WTC11 (cell line): ENCODE results near the gene MICA. TPM values are rescaled to one million over a fixed set of nuclear protein-coding genes. Genes with fewer than 3 reads are reported as not detected.
"Not testable (repeated sequence)": the region's sequence is repeated elsewhere in the genome, so short reads cannot be mapped to it uniquely, and the experiment has no call there.

Experiments
- ATAC-seq: fragments of 200-7000 bp; cut with Tn5 transposase; 2 replicates; pipeline ENCODE4 v1.10.0; 2021; ENCODE audit warnings: mild to moderate bottlenecking, moderate library complexity
- CTCF ChIA-PET: fragments of 300-600 bp; sonication (Branson Sonifier 250); formaldehyde crosslinking; loops from one replicate; lab custom pipeline; 2021; ENCODE audit warnings: antibody characterized with exemption; lab: Charles Lee
- POLR2A ChIA-PET: fragments of 350-600 bp; sonication (Branson Sonifier 250); formaldehyde crosslinking; loops from one replicate; lab custom pipeline; 2021; ENCODE audit warnings: antibody characterized with exemption; lab: Charles Lee
- DNase-seq: peaks from one replicate; pipeline ENCODE4 v3.0.0; 2021; ENCODE audit warnings: low spot score
- H3K27ac Mint-ChIP-seq: 2 replicates; pipeline ENCODE4 v1.8.0; 2021; ENCODE audit warnings: mixed read lengths
- H3K27me3 Mint-ChIP-seq: 2 replicates; pipeline ENCODE4 v1.8.0; 2021; ENCODE audit warnings: low read depth, mild to moderate bottlenecking, moderate library complexity, mixed read lengths
- H3K36me3 Mint-ChIP-seq: 2 replicates; pipeline ENCODE4 v1.8.0; 2021; ENCODE audit warnings: mixed read lengths
- H3K4me1 Mint-ChIP-seq: 2 replicates; pipeline ENCODE4 v1.8.0; 2022; ENCODE audit warnings: mixed read lengths
- H3K4me3 Mint-ChIP-seq: 2 replicates; pipeline ENCODE4 v1.8.0; 2021; ENCODE audit warnings: mild to moderate bottlenecking, moderate library complexity, mixed read lengths
- H3K9me3 Mint-ChIP-seq: 2 replicates; pipeline ENCODE4 v1.8.0; 2021; ENCODE audit warnings: mixed read lengths
- ESRRA ChIP-seq: sonication (generic); formaldehyde crosslinking; IDR thresholded peaks from 2 replicates; pipeline ENCODE4 v1.8.1; 2022; ENCODE audit warnings: mild to moderate bottlenecking, missing genetic modification reagents, borderline replicate concordance
- HMGA2 ChIP-seq: fragments of 250-450 bp; sonication (Bioruptor Pico); IDR thresholded peaks from 2 replicates; pipeline ENCODE4 v1.4.0; 2021; ENCODE audit warnings: mild to moderate bottlenecking, moderate library complexity
- NR2C2 ChIP-seq: sonication (generic); formaldehyde crosslinking; IDR thresholded peaks from 2 replicates; pipeline ENCODE4 v1.8.0; 2022; ENCODE audit warnings: mild to moderate bottlenecking, missing genetic modification reagents
- NR3C1 ChIP-seq: sonication (generic); formaldehyde crosslinking; conservative IDR thresholded peaks from 2 replicates; pipeline ENCODE4 v1.8.1; 2023; ENCODE audit warnings: low read depth, mild to moderate bottlenecking, missing genetic modification reagents
- PRRX2 ChIP-seq: fragments of 250-450 bp; sonication (Bioruptor Pico); IDR thresholded peaks from 2 replicates; pipeline ENCODE4 v1.8.0; 2021; ENCODE audit warnings: mild to moderate bottlenecking
- SMAD3 ChIP-seq: sonication (generic); formaldehyde crosslinking; IDR thresholded peaks from 2 replicates; pipeline ENCODE4 v1.8.0; 2022; ENCODE audit warnings: missing genetic modification reagents, mild to moderate bottlenecking, borderline replicate concordance
- TCF7 ChIP-seq: sonication (generic); formaldehyde crosslinking; IDR thresholded peaks from 2 replicates; pipeline ENCODE4 v1.8.0; 2022; ENCODE audit warnings: mild to moderate bottlenecking, low read depth, missing genetic modification reagents, moderate library complexity
- TEAD1 ChIP-seq: sonication (generic); formaldehyde crosslinking; IDR thresholded peaks from 2 replicates; pipeline ENCODE4 v1.8.0; 2022; ENCODE audit warnings: mild to moderate bottlenecking, missing genetic modification reagents
- ZNF232 ChIP-seq: sonication (generic); formaldehyde crosslinking; IDR thresholded peaks from 2 replicates; pipeline ENCODE4 v1.8.0; 2022; ENCODE audit warnings: mild to moderate bottlenecking, missing genetic modification reagents
- ZNF317 ChIP-seq: sonication (generic); formaldehyde crosslinking; IDR thresholded peaks from 2 replicates; pipeline ENCODE4 v1.8.1; 2023; ENCODE audit warnings: low read depth, mild to moderate bottlenecking, moderate library complexity, missing genetic modification reagents, borderline replicate concordance
- total RNA-seq: library from RNA; stranded (reverse); gene quantifications from 3 replicates; pipeline ENCODE4 v1.2.3, GENCODE V29; 2021
- TF ChIP-seq, protein P1 (sequence below): fragments of 250-450 bp; sonication (Bioruptor Pico); IDR thresholded peaks from 2 replicates; pipeline ENCODE4 v1.8.0; 2021; ENCODE audit warnings: mild to moderate bottlenecking
- TF ChIP-seq, protein P2 (sequence below): sonication (generic); formaldehyde crosslinking; IDR thresholded peaks from 2 replicates; pipeline ENCODE4 v1.8.0; 2022; ENCODE audit warnings: mild to moderate bottlenecking, missing genetic modification reagents
- TF ChIP-seq, protein P3 (sequence below): sonication (generic); formaldehyde crosslinking; IDR thresholded peaks from 2 replicates; pipeline ENCODE4 v1.8.0; 2022; ENCODE audit warnings: mild to moderate bottlenecking, missing genetic modification reagents
- TF ChIP-seq, protein P4 (sequence below): sonication (generic); formaldehyde crosslinking; IDR thresholded peaks from 2 replicates; pipeline ENCODE4 v1.8.0; 2022; ENCODE audit warnings: missing genetic modification reagents
- TF ChIP-seq, protein P5 (sequence below): fragments of 250-450 bp; sonication (Bioruptor Pico); IDR thresholded peaks from 2 replicates; pipeline ENCODE4 v1.9.0; 2021; ENCODE audit warnings: mild to moderate bottlenecking, borderline replicate concordance
- TF ChIP-seq, protein P6 (sequence below): fragments of 250-450 bp; sonication (Bioruptor Pico); IDR thresholded peaks from 2 replicates; pipeline ENCODE4 v2.1.2; 2022; ENCODE audit warnings: mild to moderate bottlenecking, moderate library complexity
- TF ChIP-seq, protein P7 (sequence below): sonication (generic); formaldehyde crosslinking; IDR thresholded peaks from 2 replicates; pipeline ENCODE4 v1.8.1; 2022; ENCODE audit warnings: low read depth, missing genetic modification reagents, borderline replicate concordance

MICA gene
- total RNA-seq, 1 experiment from 2014 or later, result 12.9 TPM

DNA sequence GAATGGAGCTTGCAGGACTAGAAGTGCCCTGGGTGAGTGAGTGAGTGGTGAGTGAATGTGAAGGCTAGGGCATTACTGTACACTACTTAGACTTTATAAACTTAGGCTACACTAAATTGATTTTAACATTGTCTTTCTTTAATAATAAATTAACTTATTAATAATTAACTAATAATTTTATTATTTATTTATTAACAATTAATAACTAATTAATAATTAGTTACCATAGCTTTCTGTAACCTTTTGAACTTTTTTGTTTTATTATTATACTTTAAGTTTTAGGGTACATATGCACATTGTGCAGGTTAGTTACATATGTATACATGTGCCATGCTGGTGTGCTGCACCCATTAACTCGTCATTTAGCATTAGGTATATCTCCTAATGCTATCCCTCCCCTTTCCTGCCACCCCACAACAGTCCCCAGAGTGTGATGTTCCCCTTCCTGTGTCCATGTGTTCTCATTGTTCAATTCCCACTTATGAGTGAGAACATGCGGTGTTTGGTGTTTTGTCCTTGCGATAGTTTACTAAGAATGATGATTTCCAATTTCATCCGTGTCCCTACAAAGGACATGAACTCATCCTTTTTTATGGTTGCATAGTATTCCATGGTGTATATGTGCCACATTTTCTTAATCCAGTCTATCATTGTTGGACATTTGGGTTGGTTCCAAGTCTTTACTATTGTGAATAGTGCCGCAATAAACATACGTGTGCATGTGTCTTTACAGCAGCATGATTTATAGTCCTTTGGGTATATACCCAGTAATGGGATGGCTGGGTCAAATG is 43.8 kb downstream of the MICA start:
- H3K4me1 Mint-ChIP-seq, result peaks cover 13% of the 10 kb centered on the region
- H3K27me3 Mint-ChIP-seq, DNase-seq, ATAC-seq, H3K9me3 Mint-ChIP-seq, POLR2A ChIA-PET, H3K4me3 Mint-ChIP-seq, H3K27ac Mint-ChIP-seq, H3K36me3 Mint-ChIP-seq: not testable (repeated sequence)
- TF ChIP-seq HMGA2 (CRISPR knock-in tag), result peak; percentile 87
- CTCF ChIA-PET, result interaction anchor here (2.1 kb wide), 1 partner anchor 15 kb away, joined by 5 read pairs; no protein-coding TSS in a partner anchor

DNA sequence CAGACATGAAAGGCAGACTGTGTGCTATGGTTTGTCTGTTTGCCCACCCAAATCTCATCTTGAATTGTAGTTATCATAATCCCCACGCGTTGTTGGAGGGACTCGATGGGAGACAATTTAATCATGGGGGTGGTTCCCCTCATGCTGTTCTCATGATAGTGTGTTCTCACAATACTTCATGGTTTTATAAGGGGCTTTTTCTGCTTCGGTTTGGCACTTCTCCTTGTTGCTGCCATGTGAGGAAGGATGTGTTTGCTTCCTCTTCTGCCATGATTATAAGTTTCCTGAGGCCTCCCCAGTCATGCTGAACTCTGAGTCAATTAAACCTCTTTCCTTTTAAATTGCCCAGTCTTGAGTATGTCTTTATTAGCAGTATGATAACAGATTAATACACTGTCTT is 47.4 kb downstream of the MICA start:
- CTCF ChIA-PET, result no interaction called here
- no peak for ATAC-seq
- H3K27ac Mint-ChIP-seq, result no peak overlapping the region
- no peak for DNase-seq
- POLR2A ChIA-PET, result no interaction called here
- TF ChIP-seq, protein P1, sequence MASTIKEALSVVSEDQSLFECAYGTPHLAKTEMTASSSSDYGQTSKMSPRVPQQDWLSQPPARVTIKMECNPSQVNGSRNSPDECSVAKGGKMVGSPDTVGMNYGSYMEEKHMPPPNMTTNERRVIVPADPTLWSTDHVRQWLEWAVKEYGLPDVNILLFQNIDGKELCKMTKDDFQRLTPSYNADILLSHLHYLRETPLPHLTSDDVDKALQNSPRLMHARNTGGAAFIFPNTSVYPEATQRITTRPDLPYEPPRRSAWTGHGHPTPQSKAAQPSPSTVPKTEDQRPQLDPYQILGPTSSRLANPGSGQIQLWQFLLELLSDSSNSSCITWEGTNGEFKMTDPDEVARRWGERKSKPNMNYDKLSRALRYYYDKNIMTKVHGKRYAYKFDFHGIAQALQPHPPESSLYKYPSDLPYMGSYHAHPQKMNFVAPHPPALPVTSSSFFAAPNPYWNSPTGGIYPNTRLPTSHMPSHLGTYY (CRISPR knock-in tag), result no peak
- no peak for TF ChIP-seq NR3C1 (CRISPR knock-in tag)
- TF ChIP-seq, protein P2, sequence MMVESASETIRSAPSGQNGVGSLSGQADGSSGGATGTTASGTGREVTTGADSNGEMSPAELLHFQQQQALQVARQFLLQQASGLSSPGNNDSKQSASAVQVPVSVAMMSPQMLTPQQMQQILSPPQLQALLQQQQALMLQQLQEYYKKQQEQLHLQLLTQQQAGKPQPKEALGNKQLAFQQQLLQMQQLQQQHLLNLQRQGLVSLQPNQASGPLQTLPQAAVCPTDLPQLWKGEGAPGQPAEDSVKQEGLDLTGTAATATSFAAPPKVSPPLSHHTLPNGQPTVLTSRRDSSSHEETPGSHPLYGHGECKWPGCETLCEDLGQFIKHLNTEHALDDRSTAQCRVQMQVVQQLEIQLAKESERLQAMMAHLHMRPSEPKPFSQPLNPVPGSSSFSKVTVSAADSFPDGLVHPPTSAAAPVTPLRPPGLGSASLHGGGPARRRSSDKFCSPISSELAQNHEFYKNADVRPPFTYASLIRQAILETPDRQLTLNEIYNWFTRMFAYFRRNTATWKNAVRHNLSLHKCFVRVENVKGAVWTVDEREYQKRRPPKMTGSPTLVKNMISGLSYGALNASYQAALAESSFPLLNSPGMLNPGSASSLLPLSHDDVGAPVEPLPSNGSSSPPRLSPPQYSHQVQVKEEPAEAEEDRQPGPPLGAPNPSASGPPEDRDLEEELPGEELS (CRISPR knock-in tag), result no peak
- no peak for TF ChIP-seq NR2C2 (CRISPR knock-in tag)
- TF ChIP-seq, protein P3, sequence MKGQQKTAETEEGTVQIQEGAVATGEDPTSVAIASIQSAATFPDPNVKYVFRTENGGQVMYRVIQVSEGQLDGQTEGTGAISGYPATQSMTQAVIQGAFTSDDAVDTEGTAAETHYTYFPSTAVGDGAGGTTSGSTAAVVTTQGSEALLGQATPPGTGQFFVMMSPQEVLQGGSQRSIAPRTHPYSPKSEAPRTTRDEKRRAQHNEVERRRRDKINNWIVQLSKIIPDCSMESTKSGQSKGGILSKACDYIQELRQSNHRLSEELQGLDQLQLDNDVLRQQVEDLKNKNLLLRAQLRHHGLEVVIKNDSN, result no peak
- no peak for TF ChIP-seq ESRRA (CRISPR knock-in tag)
- TF ChIP-seq PRRX2 (CRISPR knock-in tag), result no peak
- no peak for TF ChIP-seq SMAD3 (CRISPR knock-in tag)
- TF ChIP-seq TEAD1, result no peak
- TF ChIP-seq, protein P4, sequence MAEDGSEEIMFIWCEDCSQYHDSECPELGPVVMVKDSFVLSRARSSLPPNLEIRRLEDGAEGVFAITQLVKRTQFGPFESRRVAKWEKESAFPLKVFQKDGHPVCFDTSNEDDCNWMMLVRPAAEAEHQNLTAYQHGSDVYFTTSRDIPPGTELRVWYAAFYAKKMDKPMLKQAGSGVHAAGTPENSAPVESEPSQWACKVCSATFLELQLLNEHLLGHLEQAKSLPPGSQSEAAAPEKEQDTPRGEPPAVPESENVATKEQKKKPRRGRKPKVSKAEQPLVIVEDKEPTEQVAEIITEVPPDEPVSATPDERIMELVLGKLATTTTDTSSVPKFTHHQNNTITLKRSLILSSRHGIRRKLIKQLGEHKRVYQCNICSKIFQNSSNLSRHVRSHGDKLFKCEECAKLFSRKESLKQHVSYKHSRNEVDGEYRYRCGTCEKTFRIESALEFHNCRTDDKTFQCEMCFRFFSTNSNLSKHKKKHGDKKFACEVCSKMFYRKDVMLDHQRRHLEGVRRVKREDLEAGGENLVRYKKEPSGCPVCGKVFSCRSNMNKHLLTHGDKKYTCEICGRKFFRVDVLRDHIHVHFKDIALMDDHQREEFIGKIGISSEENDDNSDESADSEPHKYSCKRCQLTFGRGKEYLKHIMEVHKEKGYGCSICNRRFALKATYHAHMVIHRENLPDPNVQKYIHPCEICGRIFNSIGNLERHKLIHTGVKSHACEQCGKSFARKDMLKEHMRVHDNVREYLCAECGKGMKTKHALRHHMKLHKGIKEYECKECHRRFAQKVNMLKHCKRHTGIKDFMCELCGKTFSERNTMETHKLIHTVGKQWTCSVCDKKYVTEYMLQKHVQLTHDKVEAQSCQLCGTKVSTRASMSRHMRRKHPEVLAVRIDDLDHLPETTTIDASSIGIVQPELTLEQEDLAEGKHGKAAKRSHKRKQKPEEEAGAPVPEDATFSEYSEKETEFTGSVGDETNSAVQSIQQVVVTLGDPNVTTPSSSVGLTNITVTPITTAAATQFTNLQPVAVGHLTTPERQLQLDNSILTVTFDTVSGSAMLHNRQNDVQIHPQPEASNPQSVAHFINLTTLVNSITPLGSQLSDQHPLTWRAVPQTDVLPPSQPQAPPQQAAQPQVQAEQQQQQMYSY (CRISPR knock-in tag), result no peak
- no peak for TF ChIP-seq ZNF232 (CRISPR knock-in tag)
- TF ChIP-seq, protein P5, sequence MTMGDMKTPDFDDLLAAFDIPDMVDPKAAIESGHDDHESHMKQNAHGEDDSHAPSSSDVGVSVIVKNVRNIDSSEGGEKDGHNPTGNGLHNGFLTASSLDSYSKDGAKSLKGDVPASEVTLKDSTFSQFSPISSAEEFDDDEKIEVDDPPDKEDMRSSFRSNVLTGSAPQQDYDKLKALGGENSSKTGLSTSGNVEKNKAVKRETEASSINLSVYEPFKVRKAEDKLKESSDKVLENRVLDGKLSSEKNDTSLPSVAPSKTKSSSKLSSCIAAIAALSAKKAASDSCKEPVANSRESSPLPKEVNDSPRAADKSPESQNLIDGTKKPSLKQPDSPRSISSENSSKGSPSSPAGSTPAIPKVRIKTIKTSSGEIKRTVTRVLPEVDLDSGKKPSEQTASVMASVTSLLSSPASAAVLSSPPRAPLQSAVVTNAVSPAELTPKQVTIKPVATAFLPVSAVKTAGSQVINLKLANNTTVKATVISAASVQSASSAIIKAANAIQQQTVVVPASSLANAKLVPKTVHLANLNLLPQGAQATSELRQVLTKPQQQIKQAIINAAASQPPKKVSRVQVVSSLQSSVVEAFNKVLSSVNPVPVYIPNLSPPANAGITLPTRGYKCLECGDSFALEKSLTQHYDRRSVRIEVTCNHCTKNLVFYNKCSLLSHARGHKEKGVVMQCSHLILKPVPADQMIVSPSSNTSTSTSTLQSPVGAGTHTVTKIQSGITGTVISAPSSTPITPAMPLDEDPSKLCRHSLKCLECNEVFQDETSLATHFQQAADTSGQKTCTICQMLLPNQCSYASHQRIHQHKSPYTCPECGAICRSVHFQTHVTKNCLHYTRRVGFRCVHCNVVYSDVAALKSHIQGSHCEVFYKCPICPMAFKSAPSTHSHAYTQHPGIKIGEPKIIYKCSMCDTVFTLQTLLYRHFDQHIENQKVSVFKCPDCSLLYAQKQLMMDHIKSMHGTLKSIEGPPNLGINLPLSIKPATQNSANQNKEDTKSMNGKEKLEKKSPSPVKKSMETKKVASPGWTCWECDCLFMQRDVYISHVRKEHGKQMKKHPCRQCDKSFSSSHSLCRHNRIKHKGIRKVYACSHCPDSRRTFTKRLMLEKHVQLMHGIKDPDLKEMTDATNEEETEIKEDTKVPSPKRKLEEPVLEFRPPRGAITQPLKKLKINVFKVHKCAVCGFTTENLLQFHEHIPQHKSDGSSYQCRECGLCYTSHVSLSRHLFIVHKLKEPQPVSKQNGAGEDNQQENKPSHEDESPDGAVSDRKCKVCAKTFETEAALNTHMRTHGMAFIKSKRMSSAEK, result no peak
- TF ChIP-seq, protein P6, sequence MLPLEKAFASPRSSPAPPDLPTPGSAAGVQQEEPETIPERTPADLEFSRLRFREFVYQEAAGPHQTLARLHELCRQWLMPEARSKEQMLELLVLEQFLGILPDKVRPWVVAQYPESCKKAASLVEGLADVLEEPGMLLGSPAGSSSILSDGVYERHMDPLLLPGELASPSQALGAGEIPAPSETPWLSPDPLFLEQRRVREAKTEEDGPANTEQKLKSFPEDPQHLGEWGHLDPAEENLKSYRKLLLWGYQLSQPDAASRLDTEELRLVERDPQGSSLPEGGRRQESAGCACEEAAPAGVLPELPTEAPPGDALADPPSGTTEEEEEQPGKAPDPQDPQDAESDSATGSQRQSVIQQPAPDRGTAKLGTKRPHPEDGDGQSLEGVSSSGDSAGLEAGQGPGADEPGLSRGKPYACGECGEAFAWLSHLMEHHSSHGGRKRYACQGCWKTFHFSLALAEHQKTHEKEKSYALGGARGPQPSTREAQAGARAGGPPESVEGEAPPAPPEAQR (CRISPR knock-in tag), result no peak
- TF ChIP-seq TCF7 (CRISPR knock-in tag), result no peak
- no peak for TF ChIP-seq ZNF317 (CRISPR knock-in tag)
- TF ChIP-seq, protein P7, sequence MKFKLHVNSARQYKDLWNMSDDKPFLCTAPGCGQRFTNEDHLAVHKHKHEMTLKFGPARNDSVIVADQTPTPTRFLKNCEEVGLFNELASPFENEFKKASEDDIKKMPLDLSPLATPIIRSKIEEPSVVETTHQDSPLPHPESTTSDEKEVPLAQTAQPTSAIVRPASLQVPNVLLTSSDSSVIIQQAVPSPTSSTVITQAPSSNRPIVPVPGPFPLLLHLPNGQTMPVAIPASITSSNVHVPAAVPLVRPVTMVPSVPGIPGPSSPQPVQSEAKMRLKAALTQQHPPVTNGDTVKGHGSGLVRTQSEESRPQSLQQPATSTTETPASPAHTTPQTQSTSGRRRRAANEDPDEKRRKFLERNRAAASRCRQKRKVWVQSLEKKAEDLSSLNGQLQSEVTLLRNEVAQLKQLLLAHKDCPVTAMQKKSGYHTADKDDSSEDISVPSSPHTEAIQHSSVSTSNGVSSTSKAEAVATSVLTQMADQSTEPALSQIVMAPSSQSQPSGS, result no peak
- H3K4me1 Mint-ChIP-seq, result peaks cover 7% of the 10 kb centered on the region
- peaks cover 3% of the 10 kb centered on the region; the same call in 1 of the 2 replicates for H3K36me3 Mint-ChIP-seq
- no peak overlapping the region for H3K4me3 Mint-ChIP-seq
- H3K9me3 Mint-ChIP-seq, result peaks cover 16% of the 10 kb centered on the region
- H3K27me3 Mint-ChIP-seq, result peaks cover 11% of the 10 kb centered on the region
